GM21619 (cell line): ENCODE measurements around the gene FBXL16.
"Not testable (repeated sequence)": the region's sequence is repeated elsewhere in the genome, so short reads cannot be mapped to it uniquely, and the experiment has no call there.

ENCODE experiments used
- ATAC-seq: cut with Tn5 transposase; IDR thresholded peaks from one replicate; pipeline ENCODE4 v1.9.1; 2021; ENCODE audit not compliant: unreplicated experiment

FBXL16 gene

DNA sequence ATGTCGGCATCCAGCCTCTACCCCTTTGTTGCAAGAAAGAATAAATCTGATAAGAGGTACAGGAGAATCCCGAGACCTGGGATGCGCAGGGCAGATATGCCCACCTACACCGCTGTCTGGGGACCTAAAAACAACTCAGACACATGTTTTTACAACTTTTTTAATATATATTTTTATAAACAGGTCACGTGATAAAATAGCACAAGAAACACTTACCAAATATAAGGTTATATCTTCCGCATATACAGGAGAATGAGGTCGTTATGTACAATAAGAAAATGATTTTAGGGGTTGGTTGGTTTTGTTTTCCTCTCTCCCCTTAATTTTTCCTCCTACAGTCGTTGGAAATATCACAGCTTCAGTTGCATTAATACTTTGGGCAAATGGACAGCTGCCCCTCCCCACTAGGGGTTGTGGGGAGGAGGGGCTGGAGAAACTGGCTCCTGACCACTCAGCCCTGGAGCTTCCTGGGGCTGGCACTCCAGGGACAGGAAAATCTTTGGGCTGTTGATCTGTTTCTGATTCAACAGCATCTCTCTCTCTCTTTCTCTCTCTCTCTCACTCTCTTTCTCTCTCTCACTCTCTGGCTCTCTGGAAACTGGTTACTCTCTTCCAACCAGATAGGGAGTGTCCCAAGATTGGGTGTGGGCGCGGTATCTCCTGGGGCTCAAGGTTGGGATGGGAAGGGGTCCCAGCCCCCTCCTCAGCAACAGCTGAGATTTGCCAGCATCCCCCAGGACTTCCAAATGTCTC, 13.1 kb downstream of the FBXL16 start:
- no peak for ATAC-seq

DNA sequence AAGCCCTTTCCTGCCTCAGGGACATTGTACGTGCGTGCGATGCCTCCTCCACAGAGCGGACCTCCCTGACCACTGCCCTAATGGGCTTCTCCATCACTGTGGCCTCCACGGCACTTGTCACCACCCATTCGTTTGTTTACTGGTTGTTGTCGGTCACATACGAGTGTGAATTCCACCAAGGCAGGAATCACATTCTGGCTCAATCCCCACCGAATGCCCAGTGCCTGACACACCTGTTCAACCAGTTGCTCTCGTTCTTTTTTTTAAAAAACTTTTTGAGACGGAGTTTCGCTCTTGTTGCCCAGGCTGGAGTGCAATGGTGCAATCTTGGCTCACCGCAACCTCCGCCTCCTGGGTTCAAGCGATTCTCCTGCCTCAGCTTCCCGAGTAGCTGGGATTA, 14.4 kb downstream of the FBXL16 start:
- not testable (repeated sequence) for ATAC-seq

- no peak for ATAC-seq
Observed at GRCh38 chr16:689175-689897, 16.3 kb downstream of the FBXL16 start.

GRCh38 chr16:687499-687898, 18.1 kb downstream of the FBXL16 start:
- ATAC-seq, result no peak

DNA sequence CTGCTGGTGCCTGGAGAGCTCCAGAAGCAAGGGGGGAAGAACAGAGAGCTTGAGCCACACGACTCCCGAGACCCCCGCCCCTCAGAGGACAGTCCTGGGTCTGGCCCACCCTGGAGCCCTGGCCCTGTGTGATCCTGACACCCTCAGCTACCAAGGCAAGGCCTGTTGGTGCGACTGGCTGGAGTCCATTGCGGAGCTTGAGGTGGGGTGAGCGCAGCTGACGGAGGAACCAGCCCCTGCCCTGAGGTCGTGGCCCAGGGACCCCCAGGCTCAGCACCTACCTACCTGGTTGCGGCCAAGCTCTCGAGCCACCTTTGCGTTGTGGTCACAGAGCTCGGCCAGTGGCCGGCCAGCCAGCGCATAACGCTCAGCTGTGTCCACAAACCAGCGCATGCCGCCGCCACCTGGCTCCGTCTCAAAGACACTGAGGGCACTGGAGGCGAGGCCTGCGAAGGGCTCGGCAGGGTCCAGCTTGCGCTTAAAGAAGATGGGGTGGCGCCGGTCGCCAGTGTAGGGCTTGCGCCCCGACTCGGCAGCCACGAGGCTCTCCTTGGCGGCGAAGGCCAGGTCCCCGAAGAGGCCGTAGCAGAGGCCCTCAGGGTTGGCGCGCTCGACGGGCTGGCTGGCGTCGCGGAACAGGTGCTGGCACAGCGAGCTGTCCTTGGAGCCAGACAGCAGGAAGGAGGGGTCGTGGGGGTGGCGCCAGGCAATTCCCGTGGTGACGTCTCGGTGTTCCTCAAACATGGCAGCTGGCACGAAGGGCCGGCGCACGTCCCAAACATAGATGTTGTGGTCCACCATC, 18.9 kb downstream of the FBXL16 start:
- no peak for ATAC-seq

DNA sequence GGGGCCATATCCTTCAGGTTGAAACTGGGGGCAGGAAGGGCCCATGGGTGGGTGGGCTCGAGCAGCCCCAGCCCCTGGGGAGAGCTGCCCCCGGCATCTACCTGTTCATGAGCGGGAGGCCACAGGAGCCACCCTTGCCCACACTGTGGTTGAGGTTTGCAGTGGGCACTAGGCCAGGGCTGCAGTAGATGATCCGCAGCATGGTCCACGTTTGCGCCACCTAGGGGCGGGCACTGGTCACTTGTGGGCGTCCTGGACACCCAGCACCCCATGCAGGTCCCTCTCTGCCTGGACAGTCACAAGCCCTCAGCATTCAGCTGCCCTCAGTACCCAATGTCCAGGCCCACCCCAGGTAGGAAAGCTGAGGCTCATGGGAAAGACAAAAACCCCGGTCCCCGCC, 19.6 kb downstream of the FBXL16 start:
- ATAC-seq, result no peak

DNA sequence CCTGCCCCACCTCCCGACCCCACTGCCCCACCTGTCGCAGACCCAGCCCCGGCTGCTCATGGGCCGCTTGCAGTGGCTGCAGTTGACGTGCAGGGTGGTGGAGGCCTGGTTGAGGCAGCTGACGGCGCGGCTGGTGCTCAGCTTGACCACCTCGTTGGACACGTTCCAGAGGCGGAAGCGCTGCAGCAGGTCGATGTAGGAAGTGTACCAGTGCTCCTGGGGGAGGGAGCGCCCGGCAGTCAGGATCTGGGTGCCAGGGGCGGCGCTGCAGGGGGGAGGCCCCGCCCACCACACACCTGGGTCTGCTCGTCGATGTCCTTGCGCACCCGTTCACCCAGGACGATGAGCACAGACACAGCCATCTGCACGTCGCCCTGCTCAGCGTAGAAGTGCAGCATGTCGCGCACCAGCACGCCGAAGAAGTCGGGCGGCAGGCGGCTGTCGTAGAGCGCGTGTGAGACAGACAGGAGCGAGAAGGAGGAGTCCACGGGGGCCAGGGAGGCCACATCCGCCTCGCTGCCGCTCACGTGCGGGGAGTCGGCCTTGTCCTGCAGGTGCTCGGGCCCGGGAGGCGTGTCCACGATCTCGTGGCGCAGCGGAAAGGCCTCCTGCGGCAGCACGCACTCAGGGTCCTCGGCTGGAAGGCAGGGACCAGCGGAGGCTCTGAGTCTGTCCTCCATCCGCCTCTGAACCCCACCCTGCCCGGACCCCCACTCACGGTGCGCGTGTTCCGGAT, 20.5 kb downstream of the FBXL16 start:
- no peak for ATAC-seq

DNA sequence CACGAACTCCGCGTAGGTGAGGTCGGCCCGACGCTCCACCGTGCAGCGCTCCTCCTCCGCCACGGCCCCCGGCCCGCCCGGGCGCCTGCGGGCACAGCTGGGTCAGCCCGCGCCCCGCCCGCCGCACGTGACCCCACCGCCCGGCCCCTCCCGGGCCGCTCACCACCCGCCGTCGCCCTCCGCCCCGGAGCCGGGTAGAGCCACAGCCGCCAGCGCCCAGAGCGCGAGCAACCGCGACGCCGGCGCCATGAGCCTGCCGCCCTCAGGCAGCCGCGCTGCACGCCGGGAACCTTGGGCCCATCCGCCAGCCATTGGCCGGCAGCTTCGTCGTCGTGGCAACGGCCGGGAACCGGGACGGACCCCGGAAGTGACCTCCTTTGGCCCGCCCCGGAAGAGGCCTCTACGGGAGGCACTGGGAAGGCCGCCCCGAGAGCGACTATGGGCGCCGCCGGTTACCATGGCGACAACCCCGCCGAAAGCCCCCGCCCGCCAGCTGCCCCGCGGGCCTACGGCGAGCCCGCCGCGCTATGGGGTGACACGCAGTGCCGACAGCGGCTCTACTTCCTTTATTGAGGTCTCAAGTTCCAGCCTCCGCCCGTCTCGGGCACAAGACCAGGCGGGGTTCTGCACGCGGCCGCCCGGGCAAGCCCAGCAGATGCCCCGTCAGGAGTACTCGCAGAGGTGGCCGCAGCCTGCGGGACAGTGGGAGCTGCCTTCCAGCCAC, 21.4 kb downstream of the FBXL16 start, which contains the start of gene JMJD8:
TSS of gene JMJD8 (minus strand) at position 264 of the 724 bp plus-strand sequence. CDS start at position 249, 15 bp downstream.
- ATAC-seq, result peak; percentile 55

DNA sequence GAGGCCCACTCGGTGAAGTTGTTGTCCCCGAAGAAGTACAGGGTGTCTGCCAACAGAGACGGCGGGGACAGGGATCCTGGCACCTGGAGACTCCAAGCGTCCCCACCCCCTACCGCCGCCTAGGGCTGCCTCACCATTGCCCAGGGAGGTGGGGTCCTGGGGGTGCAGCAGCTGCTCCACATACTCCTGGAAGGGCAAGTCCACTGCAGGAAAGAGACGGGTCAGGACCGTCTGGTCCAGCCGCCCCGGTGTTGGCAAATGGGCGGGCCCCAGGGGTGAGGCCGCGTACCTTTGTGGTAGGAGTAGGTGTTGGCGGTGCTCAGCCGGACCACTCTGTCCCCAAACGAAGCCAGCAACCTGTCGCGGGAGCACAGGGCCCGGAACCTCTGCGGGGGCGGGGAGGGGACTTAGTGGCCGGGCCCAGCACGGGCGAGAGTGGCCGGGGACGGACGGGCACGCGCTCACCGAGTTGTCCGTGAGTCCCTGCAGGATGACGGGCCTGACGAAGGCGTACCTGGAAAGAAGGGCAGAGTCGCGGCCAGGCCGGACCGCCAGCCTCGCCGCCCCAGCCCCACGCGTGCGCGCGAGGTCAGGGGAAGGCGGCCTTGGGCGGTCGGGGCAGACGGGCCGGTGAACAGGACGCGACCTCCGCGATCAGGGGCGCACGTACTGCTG, 22.1 kb downstream of the FBXL16 start:
- no peak for ATAC-seq

GRCh38 chr16:682493-683395, 22.9 kb downstream of the FBXL16 start:
- ATAC-seq, result no peak

DNA sequence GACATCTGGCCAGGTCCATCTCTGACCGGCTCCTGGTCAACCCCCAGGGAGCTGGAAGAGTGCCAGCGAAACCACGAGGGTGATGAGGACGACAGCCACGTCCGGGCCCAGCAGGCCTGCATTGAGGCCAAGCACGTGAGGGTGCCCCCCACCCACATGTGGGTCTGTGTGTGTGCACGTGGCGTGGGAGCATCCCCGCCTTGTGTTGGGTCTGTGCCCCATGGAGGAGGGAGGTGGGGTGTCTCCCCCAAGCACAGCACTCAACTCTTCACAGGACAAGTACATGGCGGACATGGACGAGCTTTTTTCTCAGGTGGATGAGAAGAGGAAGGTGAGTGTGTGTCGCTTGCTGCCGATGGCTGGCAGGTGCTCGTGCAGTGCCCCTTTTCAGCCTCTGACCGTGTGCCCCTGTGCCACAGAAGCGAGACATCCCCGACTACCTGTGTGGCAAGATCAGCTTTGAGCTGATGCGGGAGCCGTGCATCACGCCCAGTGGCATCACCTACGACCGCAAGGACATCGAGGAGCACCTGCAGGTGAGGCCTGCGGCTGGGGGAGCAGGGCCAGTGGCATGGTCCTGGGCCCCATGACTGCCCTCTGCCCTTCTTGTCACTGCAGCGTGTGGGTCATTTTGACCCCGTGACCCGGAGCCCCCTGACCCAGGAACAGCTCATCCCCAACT, 23.7 kb downstream of the FBXL16 start:
- no peak for ATAC-seq

GRCh38 chr16:680967-681745, 24.4 kb downstream of the FBXL16 start:
- ATAC-seq, result no peak

GRCh38 chr16:680625-680945, 25.0 kb downstream of the FBXL16 start:
- ATAC-seq, result no peak

DNA sequence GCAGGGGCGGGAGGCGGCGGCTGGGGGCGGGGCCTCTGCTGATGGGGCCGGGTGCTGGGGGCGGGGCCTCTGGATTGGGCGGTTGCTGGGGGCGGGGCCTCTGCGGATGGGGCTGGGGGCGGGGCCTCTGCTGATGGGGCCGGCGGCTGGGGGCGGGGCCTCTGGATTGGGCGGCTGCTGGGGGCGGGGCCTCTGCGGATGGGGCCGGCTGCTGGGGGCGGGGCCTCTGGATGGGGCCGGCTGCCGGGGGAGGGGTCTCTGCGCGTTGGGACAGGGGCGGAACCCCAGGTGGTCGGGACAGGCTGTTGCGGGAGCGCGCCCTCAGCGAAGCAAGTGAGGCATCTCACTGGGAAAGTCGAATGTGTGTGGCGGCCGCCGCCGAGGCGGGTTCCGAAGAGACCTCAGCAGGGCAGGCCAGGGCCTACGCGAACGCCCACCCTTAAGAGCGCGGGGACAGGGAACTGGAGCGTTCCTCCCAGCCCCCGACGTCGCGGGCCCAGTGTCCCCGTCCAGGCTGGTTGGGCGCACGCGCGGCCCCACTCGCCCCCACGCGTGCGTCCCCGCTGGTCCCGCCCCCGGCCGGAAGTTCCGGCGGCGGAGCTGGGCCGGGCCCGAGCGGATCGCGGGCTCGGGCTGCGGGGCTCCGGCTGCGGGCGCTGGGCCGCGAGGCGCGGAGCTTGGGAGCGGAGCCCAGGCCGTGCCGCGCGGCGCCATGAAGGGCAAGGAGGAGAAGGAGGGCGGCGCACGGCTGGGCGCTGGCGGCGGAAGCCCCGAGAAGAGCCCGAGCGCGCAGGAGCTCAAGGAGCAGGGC, 25.6 kb downstream of the FBXL16 start, which contains the start of gene STUB1:
TSS of gene STUB1 (plus strand) at position 597 of the 811 bp plus-strand sequence. CDS start at position 713, 116 bp downstream.
- no peak for ATAC-seq

DNA sequence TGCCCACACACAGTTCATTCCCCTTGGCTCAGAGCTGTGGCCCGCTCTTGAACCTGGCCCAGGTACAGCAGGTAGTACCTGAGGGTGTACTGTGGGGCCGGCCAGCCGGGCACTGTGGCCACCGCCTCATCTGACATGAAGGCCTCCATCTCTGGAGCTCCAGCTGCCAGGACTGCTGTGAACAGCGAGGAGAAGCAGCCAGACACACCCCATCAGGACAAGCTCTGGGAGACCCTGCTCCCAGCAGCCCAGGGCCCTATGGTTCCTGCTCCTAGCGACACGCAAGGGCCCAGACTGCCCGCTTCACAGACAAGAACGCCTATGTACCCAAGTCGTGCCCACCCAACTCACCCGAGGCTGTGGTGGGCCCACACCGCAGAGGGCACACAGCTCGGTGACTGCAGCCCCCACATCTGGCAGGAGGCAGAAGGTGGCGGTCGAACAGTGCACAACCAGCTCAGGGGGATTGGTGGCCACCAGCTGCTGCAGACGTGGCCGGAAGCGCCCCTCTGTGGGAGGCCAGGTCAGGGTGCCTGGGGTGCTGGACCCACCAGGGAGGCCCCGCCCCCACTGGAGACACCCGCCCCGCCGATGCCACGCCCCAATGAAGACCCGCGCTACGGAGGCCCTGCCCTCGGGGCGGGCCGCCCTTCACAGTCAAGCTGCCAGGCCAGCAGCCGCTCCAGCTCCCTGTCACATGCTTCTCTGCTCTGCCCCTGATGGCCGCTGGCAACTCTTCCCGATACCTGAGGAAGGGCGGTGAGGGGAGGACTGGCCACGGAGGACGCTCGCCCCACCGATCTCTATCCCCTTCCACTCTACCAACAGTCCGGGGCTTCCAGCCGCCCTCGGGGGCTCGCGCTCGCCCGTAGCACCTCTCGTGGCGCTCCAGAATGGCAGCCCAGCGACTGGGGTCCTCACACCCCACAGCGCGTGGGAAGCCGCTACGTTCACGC, 26.5 kb downstream of the FBXL16 start:
- ATAC-seq, result no peak
